Transverse colon (tissue), 4 donors: ENCODE data around the gene CDHR3. TPM values are rescaled to one million over a fixed set of nuclear protein-coding genes. Genes with fewer than 3 reads are reported as not detected.

ENCODE experiments used
- DNase-seq: peaks from one replicate; pipeline ENCODE4 v3.0.0-alpha.2; 2019
- H3K27ac ChIP-seq, 4 donors: fragments of 200-600 bp; sonication (generic); 2 replicates each; pipeline ENCODE4 v1.5.1; 2016 to 2018; ENCODE audit warnings: inconsistent platforms in 4 of 4
- H3K27me3 ChIP-seq: fragments of 200-600 bp; sonication (generic); 2 replicates; pipeline ENCODE4 v1.5.1; 2017; ENCODE audit warnings: inconsistent platforms
- H3K36me3 ChIP-seq, 4 donors: fragments of 200-600 bp; sonication (generic); 2 replicates each; pipeline ENCODE4 v1.5.1; 2017 to 2019; ENCODE audit warnings: inconsistent platforms in 4 of 4
- H3K4me1 ChIP-seq, 4 donors: fragments of 200-600 bp; sonication (generic); 2 replicates each; pipeline ENCODE4 v1.5.1; 2017 to 2020; ENCODE audit warnings: inconsistent platforms in 4 of 4
- H3K4me3 ChIP-seq, 4 donors: fragments of 200-600 bp; sonication (generic); 1 replicate in 1 of 4; 2 replicates in 3 of 4; pipeline versions ENCODE4 v1.5.1 to v1.6.1; 2017 to 2019; ENCODE audit warnings: inconsistent platforms in 4 of 4
- H3K9me3 ChIP-seq, 2 donors: fragments of 200-600 bp; sonication (generic); 2 replicates each; pipeline ENCODE4 v1.5.1; 2017 to 2019; ENCODE audit warnings: inconsistent platforms in 2 of 2
- CTCF ChIP-seq, 5 experiments: fragments of 200-600 bp in 3 of 5; fragments of 450-650 bp in 2 of 5; sonication (generic) in 3 of 5; IDR thresholded peaks; 1 replicate in 2 of 5; 2 replicates in 3 of 5; pipeline ENCODE4 v1.5.1; 2016 to 2017; ENCODE audit warnings: antibody characterized with exemption in 5 of 5, inconsistent platforms in 3 of 5, mild to moderate bottlenecking in 2 of 5, moderate library complexity in 1 of 5
- EP300 ChIP-seq: sonication (generic); formaldehyde crosslinking; IDR thresholded peaks from one replicate; pipeline ENCODE4 v1.6.1; 2017; ENCODE audit warnings: antibody characterized with exemption, low read depth
- POLR2A ChIP-seq: fragments of 450-650 bp; IDR thresholded peaks from one replicate; pipeline ENCODE4 v1.6.1; 2016; ENCODE audit warnings: antibody characterized with exemption, mild to moderate bottlenecking, moderate library complexity
- POLR2AphosphoS5 ChIP-seq, 3 donors: sonication (generic); formaldehyde crosslinking; IDR thresholded peaks; one replicate each; pipeline ENCODE4 v1.6.1; 2016; ENCODE audit warnings: antibody characterized with exemption in 3 of 3
- WGBS, 2 donors: methylation state at CpG; one replicate each; pipeline ENCODE4 v1.1.5; 2018; ENCODE audit warnings: low coverage in 1 of 2; 5-methylcytosine and 5-hydroxymethylcytosine counted together
- in situ Hi-C, 4 donors: fragments of 200-750 bp; cut with MboI; loops; one replicate each; pipeline versions ENCODE4 v1.15.0 to v1.15.1; 2017; ENCODE audit warnings: low sequenced_read_pairs in 3 of 4, low pct_ligation_motif_present in 1 of 4, low pct_unique_long_range_greater_than_20kb in 1 of 4
- intact Hi-C: fragments of 100-400 bp; cut with DNase I; formaldehyde crosslinking; loops from one replicate; pipeline ENCODE4 v1.15.1; 2023; ENCODE audit warnings: low total_unique reads
- total RNA-seq, 4 donors: library from RNA; depleted of rRNA; stranded (reverse); fragments of >200 nt; gene quantifications; one replicate each; pipeline ENCODE4 v1.1.0, GENCODE V29; 2016

The CDHR3 gene
- total RNA-seq, 4 donors from 2014 or later, result 7.6 to 34.4 (median 29.1) TPM

DNA sequence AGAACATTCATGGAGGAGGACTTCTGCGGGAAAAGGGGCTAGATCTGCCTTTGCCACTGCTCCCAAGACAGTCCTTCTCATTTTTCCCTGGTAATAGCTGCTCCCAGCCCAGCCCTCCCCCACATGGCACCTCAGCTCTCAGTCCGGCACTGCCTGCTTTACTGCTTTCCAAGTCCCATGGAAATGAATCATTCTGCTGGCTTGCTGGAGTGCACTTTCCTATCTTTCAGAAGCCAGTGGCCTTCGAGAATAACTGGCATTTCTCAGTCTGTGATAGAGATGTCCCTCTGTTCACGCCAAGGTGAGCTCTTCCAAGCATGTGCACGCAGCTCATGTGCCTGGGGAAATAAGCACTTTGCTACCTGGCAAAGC is 87.7 kb downstream of the CDHR3 start:
- Histone ChIP-seq H3K27me3 (no peaks in the 10 kb centered on the region), H3K36me3 (no peaks in the 10 kb centered on the region), H3K9me3 (no peaks in the 10 kb centered on the region), H3K27ac (peak overlapping the region; percentile 2 to 62 (median 43)), H3K4me3 (no peak overlapping the region), H3K4me1 (peaks cover 0 to 2% (median 0%) of the 10 kb centered on the region in 4 donors)
- TF ChIP-seq CTCF (IDR thresholded peaks at IDR 0.05), result no peak
- no peak for TF ChIP-seq POLR2AphosphoS5 (IDR thresholded peaks at IDR 0.05)
- TF ChIP-seq POLR2A, result no peak
- intact Hi-C loops (no loop called here), in situ Hi-C loops (loop anchor here in 1 of 4 donors (5.0 kb wide), 1 partner anchor 102 kb away; no protein-coding TSS in a partner anchor)
- no peak for DNase-seq
- WGBS, 2 donors, result 40 to 68% methylated on average over 1 to 5 of the region's 5 CpGs

GRCh38 chr7:106052681-106053080 is 89.6 kb downstream of the CDHR3 start:
- no peak overlapping the region for H3K4me3 ChIP-seq
- WGBS, 2 donors, result 79 to 90% methylated on average over 2 of the region's 2 CpGs
- in situ Hi-C loops (loop anchor here in 1 of 4 donors (5.0 kb wide), 1 partner anchor 100 kb away; no protein-coding TSS in a partner anchor), intact Hi-C loops (no loop called here)
- H3K27me3 ChIP-seq, result no peaks in the 10 kb centered on the region
- no peaks in the 10 kb centered on the region for H3K9me3 ChIP-seq
- peaks cover 0 to 9% (median 3%) of the 10 kb centered on the region in 4 donors for H3K4me1 ChIP-seq
- no peak for DNase-seq
- no peaks in the 10 kb centered on the region for H3K36me3 ChIP-seq
- H3K27ac ChIP-seq, result no peak overlapping the region
- no peak for TF ChIP-seq CTCF (IDR thresholded peaks at IDR 0.05)
- TF ChIP-seq EP300, result no peak
- no peak for TF ChIP-seq POLR2AphosphoS5 (IDR thresholded peaks at IDR 0.05)
- no peak for TF ChIP-seq POLR2A

- H3K4me1 ChIP-seq, result peaks cover 0 to 14% (median 6%) of the 10 kb centered on the region in 4 donors
- in situ Hi-C loops, result loop anchor here in 1 of 4 donors (5.0 kb wide), 1 partner anchor 99 kb away; no protein-coding TSS in a partner anchor
- H3K27me3 ChIP-seq, result no peaks in the 10 kb centered on the region
- no peak overlapping the region for H3K4me3 ChIP-seq
- 88% methylated on average over 5 of the region's 5 CpGs; no CpG with 5 or more reads in 1 of the 2 donors for WGBS, 2 donors
- no peak for TF ChIP-seq POLR2AphosphoS5 (IDR thresholded peaks at IDR 0.05)
- TF ChIP-seq POLR2A, result no peak
- no peak for TF ChIP-seq EP300
- TF ChIP-seq CTCF (IDR thresholded peaks at IDR 0.05), result no peak
- no peaks in the 10 kb centered on the region for H3K9me3 ChIP-seq
- no peak for DNase-seq
- H3K36me3 ChIP-seq, result no peaks in the 10 kb centered on the region
- no peak overlapping the region for H3K27ac ChIP-seq
- intact Hi-C loops, result no loop called here
Observed at GRCh38 chr7:106053109-106053508, 90.0 kb downstream of the CDHR3 start.

DNA sequence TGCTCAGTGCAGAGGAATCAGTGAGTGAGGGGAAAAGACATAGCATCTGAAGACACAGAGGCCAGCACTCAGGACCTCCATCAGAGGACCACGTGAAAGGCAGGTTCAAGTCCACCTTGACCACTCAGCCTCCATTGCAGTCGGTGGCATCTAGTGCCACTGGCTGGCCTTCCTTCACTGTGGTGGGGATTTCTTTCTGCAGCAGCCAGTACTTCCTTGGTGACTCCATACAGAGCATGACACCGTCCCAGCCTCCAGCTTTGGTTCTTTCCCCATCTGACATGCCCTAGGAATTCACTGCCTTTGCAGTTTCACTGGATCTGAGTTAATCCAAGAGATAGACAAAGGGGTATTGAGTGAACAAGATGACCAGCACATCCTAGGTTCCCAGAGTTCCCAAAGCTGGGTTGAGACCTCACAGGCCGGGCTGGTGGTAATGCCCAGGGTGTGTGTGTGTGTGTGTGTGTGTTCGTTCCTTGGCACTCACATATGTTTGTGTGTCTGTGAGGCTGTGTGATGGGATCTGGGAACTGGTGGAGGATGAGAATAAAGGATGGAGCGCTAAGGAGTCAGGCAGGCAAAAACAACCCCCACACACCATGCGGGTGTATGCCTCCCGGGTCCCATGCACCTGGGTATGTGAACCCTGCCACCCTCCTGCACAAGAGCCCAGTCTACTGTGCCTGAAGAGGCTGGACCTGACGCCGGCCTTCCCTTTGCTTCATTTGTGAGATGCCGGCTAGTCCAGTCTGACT is 91.3 kb downstream of the CDHR3 start:
- H3K36me3 ChIP-seq, result no peaks in the 10 kb centered on the region
- H3K27me3 ChIP-seq, result no peaks in the 10 kb centered on the region
- no peak for TF ChIP-seq EP300
- TF ChIP-seq CTCF (IDR thresholded peaks at IDR 0.05), result no peak
- TF ChIP-seq POLR2AphosphoS5 (IDR thresholded peaks at IDR 0.05), result no peak
- TF ChIP-seq POLR2A, result no peak
- no peak overlapping the region for H3K27ac ChIP-seq
- H3K4me3 ChIP-seq, result no peak overlapping the region
- no peaks in the 10 kb centered on the region for H3K9me3 ChIP-seq
- intact Hi-C loops, result no loop called here
- in situ Hi-C loops, result loop anchor here in 1 of 4 donors (5.0 kb wide), 1 partner anchor 98 kb away; no protein-coding TSS in a partner anchor
- H3K4me1 ChIP-seq, result peaks cover 6 to 24% (median 14%) of the 10 kb centered on the region in 4 donors
- 91% methylated on average over 11 of the region's 11 CpGs; no CpG with 5 or more reads in 1 of the 2 donors for WGBS, 2 donors
- no peak for DNase-seq
